Stromal cell of bone marrow (primary cell): Measurements from ENCODE around the gene ITPKA.

Experiments
- DNase-seq: peaks from one replicate; pipeline ENCODE4 v3.0.0-alpha.2; 2012; ENCODE audit warnings: low read depth

Gene ITPKA

DNA sequence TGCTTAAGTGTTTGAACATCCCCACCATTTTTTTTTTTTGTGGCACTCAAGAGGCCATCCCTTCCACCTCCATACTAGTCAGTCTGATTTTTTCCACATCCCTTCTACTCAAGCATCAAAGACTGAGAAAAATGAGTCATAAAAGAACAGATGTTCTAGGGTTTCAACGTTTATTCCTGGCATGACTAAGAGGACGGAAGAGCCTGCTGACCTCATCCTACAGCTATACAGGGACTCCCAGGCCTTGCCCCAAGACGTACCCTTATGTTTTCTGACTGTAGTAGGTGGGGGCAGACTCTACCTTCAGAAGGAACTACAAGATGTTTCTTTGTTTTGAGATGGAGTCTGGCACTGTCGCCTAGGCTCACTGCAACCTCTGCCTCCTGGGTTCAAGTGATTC lies 3.3 kb upstream of the ITPKA start:
- peak; percentile 86 for DNase-seq

DNA sequence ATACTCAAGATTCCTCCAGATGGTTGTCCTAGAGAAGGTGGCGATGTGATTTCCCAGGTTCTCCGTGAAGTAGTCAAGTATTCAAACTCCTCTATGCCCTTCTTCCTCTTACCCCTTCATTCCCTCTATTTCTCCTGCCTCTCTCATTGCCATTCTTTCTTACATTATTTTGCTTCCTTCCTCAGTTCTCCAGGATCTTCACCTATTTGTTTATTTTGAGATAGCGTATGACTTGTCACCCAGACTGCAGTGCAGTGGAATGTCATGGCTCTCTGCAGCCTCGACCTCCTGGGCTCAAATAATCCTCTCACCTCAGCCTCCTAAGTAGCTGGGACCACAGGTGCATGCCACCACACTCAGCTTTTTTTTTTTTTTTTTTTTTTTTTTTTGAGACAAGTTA lies 1.8 kb upstream of the ITPKA start:
- no peak for DNase-seq

DNA sequence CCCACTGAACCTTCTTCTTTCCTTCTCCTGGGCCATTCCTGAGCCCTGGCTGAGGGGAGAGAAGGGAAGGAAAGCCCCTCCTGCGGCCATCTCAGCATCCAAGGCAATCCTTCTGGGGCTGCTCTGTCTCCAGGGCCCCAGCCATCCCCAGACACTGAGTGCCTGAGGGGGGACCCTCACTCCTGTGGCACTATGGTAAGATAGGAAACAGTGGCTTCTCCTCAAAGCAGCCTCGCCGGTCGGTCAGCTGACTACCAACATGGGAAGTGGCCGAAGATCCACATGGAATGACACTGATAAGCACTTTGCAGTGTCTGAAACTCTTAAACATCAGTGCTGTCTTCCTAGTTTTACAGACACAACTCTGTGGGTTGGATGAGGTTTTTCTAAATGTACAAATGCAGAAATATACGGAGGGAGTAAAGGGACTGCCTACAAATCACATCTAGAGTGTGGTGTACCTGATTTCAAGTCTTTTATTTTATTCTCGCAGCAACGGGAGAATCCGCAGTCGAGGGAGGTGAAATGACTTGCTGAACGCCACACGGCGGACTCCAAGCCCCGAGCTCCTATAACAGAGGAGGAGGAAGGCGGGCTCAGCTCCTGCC lies 973 bp upstream of the ITPKA start:
- DNase-seq: no peak

DNA sequence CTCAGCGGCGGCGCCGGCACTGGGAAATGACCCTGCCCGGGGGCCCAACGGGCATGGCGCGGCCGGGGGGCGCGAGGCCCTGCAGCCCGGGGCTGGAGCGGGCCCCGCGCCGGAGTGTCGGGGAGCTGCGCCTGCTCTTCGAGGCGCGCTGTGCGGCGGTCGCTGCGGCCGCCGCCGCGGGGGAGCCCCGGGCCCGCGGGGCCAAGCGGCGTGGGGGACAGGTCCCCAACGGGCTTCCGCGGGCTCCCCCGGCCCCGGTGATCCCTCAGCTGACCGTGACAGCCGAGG lies 172 bp downstream of the ITPKA start:
- no peak for DNase-seq

DNA sequence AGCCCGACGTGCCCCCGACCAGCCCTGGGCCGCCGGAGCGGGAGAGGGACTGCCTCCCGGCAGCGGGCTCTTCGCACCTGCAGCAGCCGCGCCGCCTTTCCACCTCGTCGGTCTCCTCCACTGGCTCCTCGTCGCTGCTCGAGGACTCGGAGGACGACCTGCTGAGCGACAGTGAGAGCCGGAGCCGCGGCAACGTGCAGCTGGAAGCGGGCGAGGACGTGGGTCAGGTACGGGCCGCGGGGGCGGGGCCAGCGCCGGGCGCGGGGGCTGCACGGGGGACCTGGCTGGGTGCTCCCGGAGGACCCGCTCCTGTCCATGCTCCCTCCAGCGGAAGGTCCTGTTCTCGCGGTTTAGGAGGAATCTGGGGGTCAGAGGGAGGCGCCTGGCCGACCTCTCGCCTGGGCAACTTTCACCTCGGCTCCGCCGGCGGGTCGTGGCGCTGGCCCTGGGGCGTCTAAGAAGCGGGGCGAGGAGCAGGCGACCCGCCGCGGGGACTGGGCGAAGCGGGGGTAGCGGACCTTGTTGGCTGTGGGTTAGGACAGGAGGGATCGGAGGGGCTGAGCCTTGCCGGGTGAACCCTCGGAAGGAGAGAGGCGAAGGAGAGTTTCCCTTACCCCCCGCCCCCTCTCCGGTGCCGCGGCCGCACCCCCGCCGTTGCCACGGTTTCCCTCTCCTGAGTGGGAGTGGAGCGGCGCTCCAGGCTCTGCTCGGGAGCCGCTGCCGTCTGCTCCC lies 682 bp downstream of the ITPKA start:
- DNase-seq: no peak

DNA sequence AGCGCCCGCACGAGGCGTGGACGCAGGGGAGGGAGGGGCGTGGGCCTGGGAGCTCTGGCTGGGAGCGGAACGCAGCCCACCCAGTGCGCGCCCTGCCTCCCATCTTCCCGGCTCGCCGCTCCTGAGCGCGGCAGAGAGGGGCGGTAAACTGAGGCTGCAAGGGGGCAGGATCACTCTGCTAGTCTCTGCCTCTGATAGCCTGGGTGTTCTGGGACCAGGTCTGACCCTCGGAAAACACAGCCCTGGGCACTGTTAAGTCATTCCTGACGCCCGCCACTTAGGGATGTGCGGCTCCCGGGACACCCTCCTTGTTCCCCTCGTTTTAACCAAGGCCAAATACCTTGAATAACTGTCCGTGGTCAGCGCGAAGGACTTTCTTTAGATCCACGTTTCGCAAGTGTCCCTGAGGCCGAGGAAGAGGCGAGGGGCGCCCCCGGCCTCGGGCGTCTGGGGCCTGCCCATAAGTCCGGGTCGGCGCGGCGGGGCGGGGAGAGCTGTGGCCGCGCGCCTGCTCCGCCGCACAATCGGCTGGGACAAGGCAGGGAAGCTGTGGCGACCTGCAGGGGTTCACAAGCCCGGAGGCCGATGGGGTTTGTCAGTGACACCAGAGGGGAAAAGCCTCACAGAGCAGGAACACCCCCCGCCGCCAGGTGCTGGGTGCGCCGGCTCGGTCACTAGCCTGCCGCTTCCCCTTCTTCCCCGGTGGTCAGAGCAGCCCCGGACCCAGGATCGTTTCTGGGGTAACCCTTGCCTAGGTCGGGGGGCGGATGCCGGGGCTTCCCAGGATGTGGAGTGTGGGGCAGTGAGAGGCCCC lies 1.5 kb downstream of the ITPKA start:
- DNase-seq: no peak

DNA sequence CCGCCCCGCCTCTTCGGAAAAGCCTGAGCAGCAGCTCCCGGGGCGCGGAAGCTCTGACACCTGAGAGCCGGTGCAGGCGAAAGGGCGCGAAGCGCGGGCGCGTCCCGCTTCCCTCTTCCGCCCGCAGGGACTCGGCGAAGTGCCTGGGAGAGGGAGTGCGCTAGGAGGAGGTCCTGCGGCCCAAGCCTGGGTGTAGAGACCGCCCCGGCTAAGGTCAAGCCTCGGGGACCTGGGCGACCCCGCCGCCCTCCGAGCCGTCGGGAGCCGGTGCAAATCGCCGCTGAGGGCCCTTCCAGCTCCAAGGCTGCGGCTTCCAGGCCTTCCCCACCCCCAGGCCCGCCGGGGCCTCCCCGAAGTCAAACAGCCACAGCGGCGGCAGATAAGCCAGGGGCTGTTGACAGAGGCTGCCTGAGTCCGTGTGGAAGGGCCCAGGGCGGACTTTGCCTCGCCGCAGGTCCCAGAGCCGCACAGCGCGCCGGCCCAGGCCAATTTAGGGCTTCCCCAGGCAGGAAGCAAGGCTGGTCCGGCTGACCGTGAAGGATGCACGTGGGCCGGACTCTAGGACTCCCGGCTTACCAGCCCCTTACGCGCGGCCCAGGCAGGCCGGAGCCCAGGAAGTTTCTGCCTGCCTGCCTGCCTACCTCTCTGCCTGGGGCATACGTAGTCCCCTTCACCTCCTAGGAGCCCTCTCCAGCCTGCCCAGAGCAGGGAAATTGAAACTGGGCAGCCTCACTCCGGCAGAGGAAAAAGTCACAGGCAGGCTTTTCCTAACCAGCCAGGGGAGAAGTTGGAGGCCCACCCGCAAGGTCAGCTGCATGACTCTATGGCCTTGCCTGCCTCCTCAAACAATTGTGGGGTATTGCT lies 2.3 kb downstream of the ITPKA start:
- no peak for DNase-seq

DNA sequence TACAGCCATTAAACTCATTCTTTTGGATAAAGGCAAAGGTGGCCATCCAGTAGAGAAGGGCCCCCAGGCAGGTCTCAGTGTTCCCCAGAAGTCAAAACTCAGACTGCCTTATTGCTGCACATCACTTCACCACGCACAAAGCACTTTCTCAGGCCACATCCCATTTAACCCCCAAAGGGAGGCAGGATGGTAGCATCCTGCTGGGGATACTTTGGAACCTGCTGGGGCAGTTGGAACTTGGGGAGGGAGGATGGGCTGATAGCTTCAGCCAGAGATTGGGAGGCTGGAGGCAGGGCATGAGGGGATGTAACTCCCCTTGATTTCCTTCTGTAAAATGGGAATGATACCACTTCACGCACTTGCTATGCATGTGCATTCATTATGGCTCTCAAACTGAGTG lies 5.0 kb downstream of the ITPKA start:
- no peak for DNase-seq

DNA sequence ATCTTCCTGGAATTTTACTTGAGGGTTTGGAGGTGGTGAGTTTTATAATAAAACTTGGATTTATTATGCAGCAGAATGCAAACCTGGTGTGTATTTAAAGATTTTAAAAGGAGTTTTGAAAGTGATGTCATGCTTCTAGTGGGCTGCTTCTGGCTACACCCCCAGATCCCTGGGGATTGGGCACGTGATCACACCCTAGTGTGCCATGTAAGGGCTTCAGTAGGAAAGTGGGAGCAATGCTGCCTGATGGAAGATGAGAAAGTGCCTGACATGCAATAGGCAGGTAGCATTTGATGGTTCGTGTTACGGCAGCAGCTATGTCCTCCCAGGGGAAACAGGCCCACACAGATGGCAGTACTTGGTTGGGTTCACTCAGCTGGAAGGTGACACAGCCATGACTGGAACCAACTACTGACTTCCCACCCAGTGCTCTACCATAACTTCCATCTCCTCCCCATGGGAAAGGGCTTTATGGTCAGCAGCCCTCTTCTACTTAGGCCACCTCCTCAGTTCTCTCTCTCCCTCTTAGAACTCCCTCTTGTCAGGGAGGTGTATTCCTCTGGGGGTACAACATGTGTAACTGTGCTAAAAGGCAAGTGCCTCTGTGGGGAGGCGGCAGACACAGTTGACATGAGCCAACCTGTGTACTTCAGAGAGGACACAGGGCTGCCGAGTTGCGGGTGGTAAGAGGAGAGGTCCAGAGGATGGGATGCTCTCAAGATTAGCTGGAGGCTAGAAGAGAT lies 5.6 kb downstream of the ITPKA start:
- DNase-seq: no peak

DNA sequence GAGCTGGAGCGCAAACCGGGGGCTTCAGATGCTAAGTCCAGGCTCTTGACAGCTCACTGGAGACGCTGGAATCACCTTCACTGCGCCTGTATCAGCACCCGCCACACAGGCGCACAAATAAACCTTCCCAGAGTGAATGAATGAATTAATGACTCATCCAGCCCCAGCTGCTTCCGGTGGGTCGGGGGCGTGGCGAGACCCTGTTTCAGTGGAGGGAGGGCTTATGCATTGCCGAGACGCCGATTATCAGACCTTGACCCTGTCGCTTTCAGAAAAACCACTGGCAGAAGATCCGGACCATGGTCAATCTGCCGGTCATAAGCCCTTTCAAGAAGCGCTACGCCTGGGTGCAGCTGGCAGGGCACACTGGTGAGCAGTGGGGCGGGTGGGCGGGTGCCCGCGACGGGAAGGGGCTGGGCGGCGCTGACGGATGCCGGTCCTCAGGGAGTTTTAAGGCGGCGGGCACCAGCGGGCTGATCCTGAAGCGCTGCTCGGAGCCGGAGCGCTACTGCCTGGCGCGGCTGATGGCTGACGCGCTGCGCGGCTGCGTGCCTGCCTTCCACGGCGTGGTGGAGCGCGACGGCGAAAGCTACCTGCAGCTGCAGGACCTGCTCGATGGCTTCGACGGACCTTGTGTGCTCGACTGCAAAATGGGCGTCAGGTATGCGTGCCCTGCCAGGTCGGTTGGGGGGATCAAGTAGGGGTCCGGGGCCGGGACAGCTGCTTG lies 7.7 kb downstream of the ITPKA start:
- DNase-seq: no peak

DNA sequence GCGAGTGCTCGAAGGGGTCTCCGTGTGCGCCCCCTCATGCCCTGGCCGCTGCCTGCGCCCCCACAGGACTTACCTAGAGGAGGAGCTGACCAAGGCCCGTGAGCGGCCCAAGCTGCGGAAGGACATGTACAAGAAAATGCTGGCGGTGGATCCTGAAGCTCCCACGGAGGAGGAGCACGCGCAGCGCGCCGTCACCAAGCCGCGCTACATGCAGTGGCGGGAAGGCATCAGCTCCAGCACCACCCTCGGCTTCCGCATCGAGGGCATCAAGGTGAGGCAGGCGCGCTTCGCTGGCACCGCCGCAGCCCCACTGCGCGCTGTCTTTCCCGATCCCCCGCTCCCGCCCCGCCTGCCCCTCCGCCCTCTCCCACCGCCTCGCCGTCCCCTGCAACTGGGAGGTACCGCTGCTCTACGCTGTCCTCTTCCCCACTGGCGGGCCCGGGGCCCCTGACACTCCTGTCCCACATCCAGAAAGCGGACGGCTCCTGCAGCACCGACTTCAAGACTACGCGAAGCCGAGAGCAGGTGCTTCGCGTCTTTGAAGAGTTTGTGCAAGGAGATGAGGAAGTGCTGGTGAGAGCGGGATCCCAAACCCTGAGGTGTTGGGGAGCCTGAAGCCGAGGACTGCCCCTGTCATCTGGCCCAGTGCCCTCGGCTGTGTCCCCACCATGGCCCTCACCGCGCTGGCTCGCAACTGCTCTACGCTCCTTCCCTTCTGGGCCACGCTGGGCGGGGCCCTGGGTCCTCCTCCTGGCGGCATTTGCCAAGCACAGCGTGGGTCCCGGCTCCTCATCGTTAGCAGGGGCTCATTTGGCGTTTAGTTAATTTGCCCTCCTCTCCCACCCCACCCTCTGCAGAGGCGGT lies 8.5 kb downstream of the ITPKA start:
- DNase-seq: no peak

DNA sequence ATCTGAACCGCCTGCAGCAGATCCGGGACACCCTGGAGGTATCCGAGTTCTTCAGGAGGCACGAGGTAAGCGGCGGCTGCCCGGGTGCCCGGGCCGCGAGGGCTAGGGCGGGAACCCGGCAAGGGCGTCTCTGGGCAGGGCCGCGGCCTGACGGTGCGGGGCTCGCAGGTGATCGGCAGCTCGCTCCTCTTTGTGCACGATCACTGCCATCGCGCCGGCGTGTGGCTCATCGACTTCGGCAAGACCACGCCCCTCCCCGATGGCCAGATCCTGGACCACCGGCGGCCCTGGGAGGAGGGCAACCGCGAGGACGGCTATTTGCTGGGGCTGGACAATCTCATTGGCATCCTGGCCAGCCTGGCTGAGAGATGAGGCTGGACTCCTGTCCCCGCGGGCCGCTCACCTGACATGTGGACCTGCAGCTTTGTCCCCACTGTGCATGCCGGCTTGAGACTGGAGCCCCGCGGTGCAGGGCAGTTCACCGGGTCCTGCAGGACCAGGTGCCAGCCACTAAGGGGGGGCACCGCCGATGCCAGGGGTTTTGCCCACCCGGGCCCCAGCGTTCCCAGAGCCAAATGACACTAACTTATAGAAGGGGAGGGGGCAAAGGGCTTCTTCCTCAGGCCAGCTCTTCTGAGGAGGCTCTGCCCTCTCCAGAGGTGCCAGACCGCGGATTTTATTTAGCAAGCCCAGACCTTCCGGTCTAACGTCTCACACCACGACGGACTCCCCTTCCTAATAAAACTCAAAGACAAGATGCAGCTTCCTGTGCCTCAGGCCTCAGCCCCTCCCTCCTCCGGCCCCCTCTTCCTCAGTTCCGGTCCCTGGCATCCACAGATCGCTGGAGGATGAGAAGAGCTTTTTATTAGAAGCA lies 9.4 kb downstream of the ITPKA start:
- no peak for DNase-seq

DNA sequence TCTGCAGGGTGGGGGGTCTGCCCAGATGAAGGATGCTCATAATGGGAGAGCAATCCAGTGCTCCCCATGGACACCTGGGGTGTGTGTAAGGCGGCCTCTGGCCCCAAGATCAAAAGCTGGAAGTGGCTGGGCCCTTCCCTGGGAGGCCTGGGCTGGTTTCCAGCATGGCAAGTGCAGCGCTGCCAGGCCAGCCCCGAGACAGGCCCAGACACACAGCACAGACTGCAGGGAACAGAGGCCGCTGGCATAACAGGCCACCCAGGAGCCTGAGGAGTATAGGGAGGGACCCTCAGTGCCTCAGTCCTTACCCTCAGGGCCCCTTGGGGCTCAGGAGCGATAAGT lies 10.0 kb downstream of the ITPKA start:
- no peak for DNase-seq

DNA sequence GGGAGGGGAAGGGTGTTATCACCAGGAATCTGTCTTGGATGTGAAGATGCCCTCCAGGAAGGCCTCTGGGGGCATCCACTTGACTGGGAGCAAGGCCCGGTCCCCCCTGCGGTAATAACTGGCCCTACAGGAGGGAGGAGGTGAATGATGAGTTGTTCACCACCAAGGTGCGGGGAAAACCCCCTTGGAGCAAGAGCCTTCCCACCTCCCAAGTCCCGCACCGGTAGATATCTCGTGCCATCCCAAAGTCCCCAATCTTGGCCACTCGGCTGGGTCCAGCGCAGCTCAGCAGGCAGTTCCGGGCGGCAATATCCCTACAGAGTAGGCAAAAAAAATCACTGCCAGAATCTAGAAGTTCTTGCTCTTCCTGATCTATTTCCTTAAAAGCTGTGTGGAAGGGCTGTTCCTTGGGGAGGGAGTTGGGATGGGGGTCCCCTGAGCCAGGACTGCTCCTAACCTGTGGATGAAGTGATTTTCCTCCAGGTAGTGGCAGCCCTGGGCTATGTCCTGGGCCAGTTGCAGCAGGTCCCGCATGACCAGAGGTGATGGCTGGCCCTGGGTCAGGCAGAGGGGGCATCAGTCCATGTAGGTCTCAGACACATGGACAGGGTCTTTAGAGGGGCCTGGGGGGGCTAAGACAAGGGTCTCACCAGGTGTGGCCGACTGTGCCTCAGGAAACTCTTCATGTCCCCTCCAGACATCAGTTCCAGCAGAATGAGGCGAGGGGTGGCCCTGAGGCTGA lies 11.2 kb downstream of the ITPKA start:
- no peak for DNase-seq

DNA sequence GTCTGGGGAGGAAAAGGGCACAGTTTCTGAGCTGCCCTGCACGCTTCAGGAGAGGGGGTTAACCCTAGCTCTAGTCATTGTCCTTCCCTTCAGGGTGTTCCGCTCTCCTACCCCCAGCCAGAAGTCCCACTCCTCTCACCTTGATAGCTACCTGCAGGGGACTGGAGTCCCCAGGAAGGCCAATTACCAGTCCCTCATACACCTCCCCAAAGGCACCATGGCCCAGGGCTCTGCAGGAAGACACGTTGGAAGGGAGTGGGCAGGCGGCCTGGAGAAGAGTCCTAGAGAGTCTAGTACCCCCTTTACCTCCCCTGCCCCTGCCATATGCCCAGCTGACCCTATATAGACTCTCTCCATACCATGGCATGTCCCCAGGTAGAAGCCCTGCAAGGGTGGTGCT lies 12.1 kb downstream of the ITPKA start:
- no peak for DNase-seq

DNA sequence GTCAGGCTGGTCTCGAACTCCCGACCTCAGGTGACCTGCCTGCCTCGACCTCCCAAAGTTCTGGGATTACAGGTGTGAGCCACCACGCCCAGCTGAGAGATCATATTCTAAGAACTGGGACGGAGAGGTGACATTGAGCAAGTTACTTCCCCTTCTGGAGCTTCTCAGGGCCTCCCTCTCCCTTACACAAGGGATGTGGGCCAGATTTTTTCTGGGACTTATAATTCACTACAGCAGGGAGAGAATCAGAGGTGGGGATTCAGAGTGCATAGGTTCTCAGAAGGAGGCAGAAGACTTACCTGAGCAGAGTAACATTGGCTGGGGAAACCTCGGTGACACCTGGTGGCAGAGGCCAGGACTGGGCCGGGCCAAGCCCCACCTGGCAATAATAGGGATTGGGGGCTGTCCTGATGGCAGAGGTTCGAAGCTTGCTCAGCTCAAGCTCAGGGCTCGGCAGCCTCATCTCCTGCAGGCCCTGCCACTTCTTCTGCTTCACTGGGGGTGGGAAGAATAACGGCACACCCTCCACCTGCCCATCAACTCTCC lies 13.2 kb downstream of the ITPKA start:
- no peak for DNase-seq

DNA sequence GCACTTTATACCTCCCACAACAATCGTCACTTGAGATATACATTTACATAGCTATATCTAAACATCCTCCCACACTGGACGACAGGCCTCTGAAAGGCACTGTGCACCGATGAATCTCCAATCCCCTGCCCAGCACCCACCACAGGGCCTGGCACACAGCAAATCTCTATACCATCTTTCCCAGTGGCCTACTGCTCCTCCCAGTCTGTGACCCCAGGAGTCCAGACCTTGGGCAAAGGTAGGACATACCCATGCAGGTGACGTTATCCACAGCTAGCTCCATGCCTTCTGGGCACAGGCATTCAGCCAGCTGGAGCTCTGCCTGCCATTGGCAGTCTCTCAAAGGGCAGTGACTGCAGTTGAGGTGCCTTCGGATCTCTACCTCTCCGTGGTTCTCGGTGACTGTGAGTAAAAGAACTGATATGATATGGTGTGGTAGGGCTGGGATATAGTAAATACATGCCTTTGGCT lies 14.2 kb downstream of the ITPKA start:
- DNase-seq: no peak

DNA sequence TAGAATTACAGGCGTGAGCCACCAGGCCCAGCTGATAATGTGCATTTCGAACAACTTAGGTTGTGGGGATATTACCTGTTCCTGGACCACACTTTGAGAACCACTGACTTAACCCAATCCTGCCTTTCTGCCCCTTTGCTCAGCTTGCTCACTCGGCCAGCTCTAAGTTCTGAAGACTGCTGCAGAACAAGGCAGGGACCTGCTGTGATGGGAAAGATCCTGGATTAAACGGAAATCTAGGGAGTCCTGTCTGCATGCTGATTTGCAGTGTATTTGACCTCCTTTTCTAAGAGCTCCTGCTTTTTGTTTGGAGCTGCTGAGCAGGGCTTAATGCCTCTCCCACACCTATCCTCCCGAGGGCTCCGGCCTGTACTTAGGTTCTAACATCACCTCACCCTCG lies 17.1 kb downstream of the ITPKA start:
- no peak for DNase-seq
